ES-I3 (cell line): ENCODE measurements around the gene PCDH9.
"Not testable (repeated sequence)": the region's sequence is repeated elsewhere in the genome, so short reads cannot be mapped to it uniquely, and the experiment has no call there.

Experiments used
- H3K36me3 ChIP-seq: 2 replicates; pipeline ENCODE4 v1.6.1; 2013; ENCODE audit warnings: mild to moderate bottlenecking, low read length, control low read depth, moderate library complexity; ENCODE audit not compliant: insufficient read depth
- H3K4me1 ChIP-seq: 2 replicates; pipeline ENCODE4 v1.6.1; 2013; ENCODE audit warnings: mild to moderate bottlenecking, control low read depth, low read length; ENCODE audit not compliant: insufficient read depth
- H3K9ac ChIP-seq: 2 replicates; pipeline ENCODE4 v1.6.1; 2013; ENCODE audit warnings: low read depth, mild to moderate bottlenecking, low read length, moderate library complexity
- H3K9me3 ChIP-seq: 2 replicates; pipeline ENCODE4 v1.6.1; 2013; ENCODE audit warnings: mild to moderate bottlenecking, low read length, moderate library complexity; ENCODE audit not compliant: control insufficient read depth, insufficient read depth

PCDH9 gene

GRCh38 chr13:67119481-67119894 lies 110.6 kb downstream of the PCDH9 start:
- no peak overlapping the region for H3K9ac ChIP-seq
- no peaks in the 10 kb centered on the region for H3K4me1 ChIP-seq
- no peaks in the 10 kb centered on the region for H3K9me3 ChIP-seq
- no peaks in the 10 kb centered on the region for H3K36me3 ChIP-seq

GRCh38 chr13:67118277-67118676 lies 111.9 kb downstream of the PCDH9 start:
- no peaks in the 10 kb centered on the region for H3K4me1 ChIP-seq
- no peaks in the 10 kb centered on the region for H3K36me3 ChIP-seq
- no peaks in the 10 kb centered on the region for H3K9me3 ChIP-seq
- H3K9ac ChIP-seq = no peak overlapping the region

- H3K4me1 ChIP-seq = no peaks in the 10 kb centered on the region
- no peaks in the 10 kb centered on the region for H3K36me3 ChIP-seq
- no peak overlapping the region for H3K9ac ChIP-seq
- H3K9me3 ChIP-seq = no peaks in the 10 kb centered on the region
Observed at GRCh38 chr13:67117010-67117550, 113.1 kb downstream of the PCDH9 start.

- Histone ChIP-seq H3K4me1 (no peaks in the 10 kb centered on the region), H3K9me3 (peaks cover 7% of the 10 kb centered on the region), H3K36me3 (no peaks in the 10 kb centered on the region), H3K9ac (no peak overlapping the region)
Observed at GRCh38 chr13:67107979-67108378, 122.2 kb downstream of the PCDH9 start.

- peaks cover 4% of the 10 kb centered on the region; the same call in 1 of the 2 replicates for H3K4me1 ChIP-seq
- no peaks in the 10 kb centered on the region for H3K36me3 ChIP-seq
- peaks cover 7% of the 10 kb centered on the region for H3K9me3 ChIP-seq
- H3K9ac ChIP-seq = no peak overlapping the region
Observed at GRCh38 chr13:67106502-67107057, 123.6 kb downstream of the PCDH9 start.

GRCh38 chr13:67101730-67102467 lies 128.2 kb downstream of the PCDH9 start:
- Histone ChIP-seq H3K36me3 (no peaks in the 10 kb centered on the region), H3K9me3 (no peaks in the 10 kb centered on the region), H3K4me1 (peaks cover 17% of the 10 kb centered on the region), H3K9ac (no peak overlapping the region)

- no peak overlapping the region for H3K9ac ChIP-seq
- no peaks in the 10 kb centered on the region for H3K36me3 ChIP-seq
- no peaks in the 10 kb centered on the region for H3K9me3 ChIP-seq
- H3K4me1 ChIP-seq = peaks cover 17% of the 10 kb centered on the region
Observed at GRCh38 chr13:67100730-67101129, 129.4 kb downstream of the PCDH9 start.

- H3K9ac ChIP-seq = no peak overlapping the region
- H3K4me1 ChIP-seq = peaks cover 17% of the 10 kb centered on the region
- H3K36me3 ChIP-seq = no peaks in the 10 kb centered on the region
- H3K9me3 ChIP-seq = no peaks in the 10 kb centered on the region
Observed at GRCh38 chr13:67099494-67099893, 130.6 kb downstream of the PCDH9 start.

GRCh38 chr13:67097892-67098452 lies 132.2 kb downstream of the PCDH9 start:
- Histone ChIP-seq H3K9ac (no peak overlapping the region), H3K36me3 (no peaks in the 10 kb centered on the region), H3K9me3 (no peaks in the 10 kb centered on the region), H3K4me1 (peaks cover 17% of the 10 kb centered on the region)

- not testable (repeated sequence) for H3K9me3 ChIP-seq, H3K36me3 ChIP-seq, H3K9ac ChIP-seq
- peaks cover 14% of the 10 kb centered on the region for H3K4me1 ChIP-seq
Observed at GRCh38 chr13:67096893-67097292, 133.2 kb downstream of the PCDH9 start.

- peaks cover 13% of the 10 kb centered on the region; the same call in 1 of the 2 replicates for H3K4me1 ChIP-seq
- H3K9ac ChIP-seq = no peak overlapping the region
- no peaks in the 10 kb centered on the region for H3K9me3 ChIP-seq
- no peaks in the 10 kb centered on the region for H3K36me3 ChIP-seq
Observed at GRCh38 chr13:67096418-67096817, 133.7 kb downstream of the PCDH9 start.

GRCh38 chr13:67095621-67096020 lies 134.5 kb downstream of the PCDH9 start:
- H3K4me1 ChIP-seq = peaks cover 6% of the 10 kb centered on the region; the same call in 1 of the 2 replicates
- no peaks in the 10 kb centered on the region for H3K36me3 ChIP-seq

GRCh38 chr13:67094952-67095351 lies 135.2 kb downstream of the PCDH9 start:
- Histone ChIP-seq H3K36me3 (no peaks in the 10 kb centered on the region), H3K9ac (no peak overlapping the region), H3K9me3 (no peaks in the 10 kb centered on the region), H3K4me1 (peaks cover 3% of the 10 kb centered on the region; the same call in 1 of the 2 replicates)

More at GRCh38 chr13:67095621-67096020, 134.5 kb downstream of the PCDH9 start:
- no peaks in the 10 kb centered on the region for H3K9me3 ChIP-seq
- H3K9ac ChIP-seq = no peak overlapping the region

- Histone ChIP-seq H3K36me3 (no peaks in the 10 kb centered on the region), H3K9ac (no peak overlapping the region), H3K9me3 (no peaks in the 10 kb centered on the region), H3K4me1 (no peaks in the 10 kb centered on the region)
Observed at GRCh38 chr13:67094078-67094477, 136.1 kb downstream of the PCDH9 start.

- Histone ChIP-seq H3K9ac (no peak overlapping the region), H3K4me1 (no peaks in the 10 kb centered on the region), H3K9me3 (no peaks in the 10 kb centered on the region)
Observed at GRCh38 chr13:67091603-67092002, 138.5 kb downstream of the PCDH9 start.

More at GRCh38 chr13:67091603-67092002, 138.5 kb downstream of the PCDH9 start:
- H3K36me3 ChIP-seq = no peaks in the 10 kb centered on the region
